ENCODE measurements around the gene INSIG1.

Gene INSIG1

DNA sequence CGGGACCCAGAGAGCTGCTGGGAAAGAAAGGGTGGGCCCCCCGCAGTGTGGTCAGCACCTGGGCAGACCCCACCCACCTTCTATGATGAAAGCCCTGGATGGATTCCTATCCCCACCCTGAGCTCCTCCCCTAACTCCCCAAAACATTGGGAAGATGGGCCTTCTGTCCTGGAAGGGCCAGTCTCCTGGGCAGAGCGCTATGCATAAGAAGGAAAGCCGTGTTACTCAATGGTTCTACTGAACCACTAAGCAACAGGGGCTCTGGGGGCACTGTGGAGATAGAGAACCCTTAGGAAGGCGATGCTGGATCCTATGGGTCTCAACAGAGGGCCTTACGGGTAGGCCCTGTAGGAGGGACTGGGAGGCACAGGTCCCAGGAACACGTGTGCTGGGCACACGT is 30.7 kb upstream of the INSIG1 start:
- no peak for DNase-seq

GRCh38 chr7:155267436-155267835 is 30.2 kb upstream of the INSIG1 start:
- no peak for DNase-seq

DNA sequence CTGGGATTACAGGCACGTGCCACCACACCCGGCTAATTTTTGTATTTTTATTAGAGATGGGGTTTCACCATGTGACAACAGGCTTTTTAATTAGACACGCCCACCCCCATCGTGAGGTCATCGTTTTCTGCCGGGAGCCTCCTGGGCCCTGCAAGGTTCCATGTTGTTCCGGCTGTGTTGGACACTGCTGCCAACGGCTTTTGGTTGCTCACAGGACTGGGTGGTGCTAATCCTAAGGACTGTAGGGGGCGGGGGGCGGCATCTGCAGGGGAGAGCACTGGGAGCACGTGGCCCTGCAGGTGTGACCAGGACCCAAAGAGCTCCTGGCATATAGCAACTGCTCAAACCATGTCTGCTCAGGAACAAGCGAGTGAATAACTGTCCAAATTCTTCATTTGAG is 29.5 kb upstream of the INSIG1 start:
- no peak for DNase-seq

DNA sequence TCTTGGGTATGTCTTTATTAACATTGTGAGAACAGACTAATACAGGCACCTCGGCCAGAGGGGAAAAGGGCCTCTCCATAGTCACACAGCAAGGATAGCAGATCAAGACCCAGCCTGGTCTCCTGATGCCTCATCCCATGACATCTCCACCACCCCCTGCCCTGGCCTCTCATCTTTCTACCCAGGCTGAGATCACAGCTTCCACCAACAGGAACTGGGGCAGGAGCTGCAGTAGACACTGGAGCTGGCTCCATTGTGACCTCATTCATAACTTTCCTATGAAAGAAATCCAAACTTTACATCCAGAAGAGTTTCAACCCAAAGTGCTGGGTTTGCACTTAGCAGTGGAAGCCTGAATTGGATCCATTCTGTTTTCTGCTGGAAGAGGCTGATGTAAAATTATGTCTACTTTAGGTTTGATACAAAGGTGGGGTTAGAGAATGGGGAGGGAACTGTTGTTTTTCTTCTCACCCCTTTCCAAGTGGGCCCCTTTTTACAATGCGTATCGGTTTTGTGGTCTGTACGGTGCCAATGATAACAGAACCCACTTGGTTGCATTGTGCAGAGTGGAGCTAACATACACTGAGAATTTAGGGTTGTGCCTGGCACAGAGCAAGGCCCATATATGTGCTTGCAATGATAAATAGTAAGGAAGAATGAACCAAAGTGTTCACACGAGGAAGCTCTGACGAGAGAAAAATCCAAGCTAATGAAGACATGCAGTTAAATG is 28.6 kb upstream of the INSIG1 start:
- DNase-seq = no peak

- DNase-seq = no peak
These were observed 27.7 kb upstream of the INSIG1 start for GRCh38 chr7:155269766-155270585.

- no peak for DNase-seq
These were observed 26.8 kb upstream of the INSIG1 start for GRCh38 chr7:155270861-155271260.

DNA sequence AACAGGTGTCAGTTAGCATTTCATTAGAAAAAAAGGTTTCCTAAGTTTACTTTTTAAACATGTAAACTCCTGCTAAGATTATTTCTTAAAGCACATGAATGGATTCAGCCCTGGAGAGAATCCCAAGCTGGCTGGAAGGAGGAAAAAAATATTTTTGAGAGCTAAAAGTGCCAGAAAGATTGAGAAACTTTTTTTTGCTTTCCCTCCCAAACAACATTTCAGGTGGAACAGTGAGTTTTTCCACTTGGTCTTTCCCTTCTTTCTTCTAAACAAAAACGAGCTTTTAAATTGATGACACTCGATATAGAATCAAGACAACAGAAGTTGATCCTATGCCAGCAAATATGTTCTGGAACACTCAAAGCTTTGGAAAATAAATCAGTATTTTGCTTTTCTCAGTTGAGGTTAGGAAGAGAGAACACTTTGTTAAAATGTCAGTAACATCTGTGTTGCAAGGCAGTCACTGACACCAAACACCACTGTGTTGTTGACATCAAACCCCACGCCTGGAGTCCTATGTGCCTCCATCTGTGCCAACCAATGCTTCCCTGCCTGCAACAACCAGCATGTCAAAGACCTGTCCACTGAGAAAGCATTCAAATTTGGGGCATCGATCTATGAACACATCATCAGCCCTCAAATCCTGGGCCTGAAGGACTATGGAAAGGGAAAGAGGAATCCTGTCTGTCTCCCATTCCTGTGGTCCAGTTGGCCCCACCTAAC is 22.9 kb upstream of the INSIG1 start:
- no peak for DNase-seq

DNA sequence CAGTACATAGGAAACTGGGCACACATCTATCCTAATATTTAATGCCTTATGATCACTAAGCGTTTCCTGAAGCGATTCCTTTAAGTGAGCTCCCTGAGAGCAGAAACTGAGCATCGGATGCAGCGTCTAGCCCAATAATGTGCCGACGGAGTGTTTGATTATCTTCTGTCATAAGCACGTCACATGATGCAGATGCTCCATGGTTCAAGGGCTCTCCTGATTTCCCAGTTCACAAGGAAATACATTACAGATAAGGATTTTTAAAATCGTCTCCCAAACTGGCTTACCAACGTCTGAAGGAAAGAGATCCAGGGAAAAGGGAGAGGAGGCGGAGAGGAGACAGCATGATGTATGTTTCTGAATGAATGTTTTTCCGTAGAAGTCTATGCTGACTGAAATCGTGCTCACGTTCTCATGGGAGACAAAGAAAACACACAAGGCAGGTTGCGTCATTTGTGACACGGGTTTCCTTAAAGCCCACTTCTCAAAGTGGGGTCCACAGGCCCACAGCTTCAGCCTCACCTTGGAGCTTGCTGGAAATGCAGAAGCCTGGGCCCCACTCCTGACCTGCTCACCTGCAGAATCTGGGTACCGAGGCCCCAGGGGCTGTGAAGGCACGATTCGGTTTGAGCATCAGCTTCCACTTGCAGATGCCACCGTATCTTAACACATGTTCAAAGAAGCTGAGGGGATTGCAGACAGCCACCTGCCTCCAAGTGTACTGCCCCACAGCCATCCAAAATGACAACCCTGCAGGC is 21.5 kb upstream of the INSIG1 start:
- no peak for DNase-seq

DNA sequence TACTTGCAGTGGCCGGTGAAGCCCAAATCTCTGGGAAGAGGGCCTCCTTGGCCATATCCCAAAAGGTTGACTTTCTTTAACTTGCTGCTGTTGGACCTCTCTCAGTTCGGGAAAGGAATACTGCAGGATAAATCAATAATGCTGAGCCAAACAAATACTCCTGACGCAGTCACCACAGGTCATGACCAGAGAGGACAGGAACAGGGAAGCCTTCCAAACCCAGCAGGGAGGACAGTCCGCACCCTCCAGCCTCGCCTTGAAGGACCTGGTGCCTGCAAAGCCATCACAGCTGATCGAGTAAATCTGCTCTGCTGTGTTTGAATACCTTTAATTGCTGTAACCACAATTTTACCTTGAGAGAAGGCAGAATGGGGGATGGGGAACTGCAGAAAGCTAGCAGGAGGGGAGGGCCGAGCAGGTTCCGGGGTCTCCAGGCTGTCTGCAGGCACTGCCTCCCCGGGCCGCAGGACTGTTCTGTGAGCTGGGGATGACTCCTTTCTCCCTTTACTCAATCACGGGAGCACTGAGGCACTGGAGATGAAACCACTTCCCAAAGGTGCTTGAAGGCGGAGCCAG is 20.8 kb upstream of the INSIG1 start:
- no peak for DNase-seq

GRCh38 chr7:155277385-155277994 is 20.2 kb upstream of the INSIG1 start:
- DNase-seq = no peak

DNA sequence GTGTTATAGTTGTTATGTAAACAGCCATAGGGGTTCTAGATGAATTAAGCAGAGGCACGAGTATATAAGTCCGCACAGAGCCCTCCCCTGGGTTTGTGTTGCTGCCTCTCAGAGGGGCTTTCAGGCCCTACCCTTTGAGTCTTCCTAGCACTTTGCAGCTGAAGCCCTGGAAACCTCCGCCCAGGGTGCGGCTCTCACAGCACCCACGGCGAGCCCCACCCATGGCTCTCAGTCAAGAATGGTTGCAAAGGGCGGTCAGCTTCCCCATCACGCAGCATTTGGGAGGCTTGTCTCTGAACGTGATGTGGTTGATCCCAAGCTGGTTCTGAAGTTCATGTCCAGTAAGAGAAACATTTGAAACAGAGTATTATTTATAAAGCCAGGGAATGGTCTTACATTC is 18.8 kb upstream of the INSIG1 start:
- DNase-seq = no peak

DNA sequence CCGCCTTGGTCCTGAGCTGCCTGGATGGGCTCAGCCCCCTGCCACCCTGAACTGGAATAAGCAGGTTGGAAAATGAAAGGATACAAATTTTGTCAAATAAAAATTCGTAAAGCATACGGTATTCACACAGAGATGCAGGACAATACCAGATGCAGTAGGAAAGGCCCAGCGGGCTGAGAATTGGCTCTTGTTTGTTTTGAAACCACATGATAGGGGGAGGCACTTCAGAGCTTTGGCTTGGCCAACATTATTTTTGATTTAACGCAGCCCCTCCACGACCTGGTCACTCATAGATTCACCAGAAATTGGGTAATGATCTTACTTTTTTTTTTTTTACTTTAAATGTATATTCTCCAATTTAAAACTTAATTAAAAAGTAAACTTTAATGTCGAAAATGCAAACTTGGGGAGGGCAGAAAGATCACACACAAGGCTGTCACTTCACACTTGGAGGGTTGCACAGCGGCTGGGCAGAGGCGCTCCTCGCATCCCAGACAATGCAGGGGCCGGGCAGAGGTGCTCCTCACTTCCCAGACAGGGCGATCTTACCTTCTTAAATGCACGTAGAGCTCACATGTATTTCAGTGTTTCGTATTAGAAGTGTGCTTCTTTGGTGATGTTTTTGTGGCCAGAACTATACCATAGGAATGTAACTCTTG is 17.8 kb upstream of the INSIG1 start:
- no peak for DNase-seq

DNA sequence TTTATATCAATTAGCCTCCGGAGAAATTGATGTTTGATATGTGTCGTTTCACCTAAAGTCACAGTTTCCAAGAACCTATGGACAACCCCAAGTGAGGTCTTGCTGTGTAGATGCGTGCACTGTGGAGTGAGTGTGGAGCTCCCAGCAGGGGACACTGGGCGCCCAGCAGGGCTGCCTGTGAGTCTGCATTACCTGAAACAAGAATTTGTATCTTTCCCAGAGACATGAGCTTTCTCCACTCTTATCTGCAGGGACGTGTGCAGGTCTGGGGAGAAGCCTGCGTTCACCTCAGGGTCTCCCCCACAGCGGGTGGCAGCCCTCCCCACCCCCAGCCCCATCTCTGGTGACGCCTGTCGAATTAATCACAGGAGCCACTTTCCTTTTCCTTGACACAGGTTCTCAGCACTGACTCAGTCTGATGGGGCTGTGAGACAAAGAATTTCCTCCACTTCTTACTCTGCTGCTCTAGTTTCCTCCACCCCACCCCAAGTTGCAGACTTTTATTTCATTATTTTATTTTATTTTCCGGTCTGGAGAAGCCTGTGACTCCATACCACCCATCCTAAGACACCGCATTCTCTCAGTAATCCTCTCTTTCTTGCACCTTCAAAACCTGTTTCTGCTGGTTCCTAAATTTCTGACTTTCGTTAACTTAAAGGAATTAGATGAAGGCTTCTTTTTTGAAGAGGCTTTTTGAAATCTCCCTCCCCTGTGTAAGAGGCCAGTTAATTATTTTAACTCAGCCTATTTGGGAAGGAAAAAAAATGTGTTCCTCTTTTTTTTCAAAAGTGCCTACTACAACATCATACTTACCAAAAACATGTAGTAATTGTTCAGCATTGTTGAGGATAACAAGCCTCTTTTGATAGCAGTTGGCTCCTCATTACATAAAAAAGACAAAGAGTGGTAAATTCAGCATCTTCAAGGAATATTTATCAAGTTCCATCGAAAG is 17.0 kb upstream of the INSIG1 start:
- DNase-seq = no peak

GRCh38 chr7:155281398-155281969 is 16.2 kb upstream of the INSIG1 start:
- no peak for DNase-seq

DNA sequence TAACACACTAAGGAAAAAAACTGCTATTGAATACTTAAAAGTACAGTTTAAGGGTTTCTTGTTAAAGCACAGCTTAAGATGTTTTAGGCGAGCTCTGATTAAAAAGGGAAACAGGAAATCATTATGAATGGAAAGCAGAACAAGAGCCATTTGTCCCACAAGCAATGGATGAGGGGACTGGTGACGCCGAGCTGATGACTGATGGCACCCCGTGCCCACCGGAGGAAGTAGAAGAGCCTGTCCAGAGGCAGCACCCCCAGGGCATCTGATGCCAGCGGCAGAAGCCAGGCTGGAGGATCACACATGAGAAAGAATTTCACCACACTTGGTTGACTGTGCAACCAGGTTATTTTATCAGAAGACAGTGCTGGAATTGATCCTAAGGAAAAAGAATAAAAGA is 15.0 kb upstream of the INSIG1 start:
- no peak for DNase-seq

DNA sequence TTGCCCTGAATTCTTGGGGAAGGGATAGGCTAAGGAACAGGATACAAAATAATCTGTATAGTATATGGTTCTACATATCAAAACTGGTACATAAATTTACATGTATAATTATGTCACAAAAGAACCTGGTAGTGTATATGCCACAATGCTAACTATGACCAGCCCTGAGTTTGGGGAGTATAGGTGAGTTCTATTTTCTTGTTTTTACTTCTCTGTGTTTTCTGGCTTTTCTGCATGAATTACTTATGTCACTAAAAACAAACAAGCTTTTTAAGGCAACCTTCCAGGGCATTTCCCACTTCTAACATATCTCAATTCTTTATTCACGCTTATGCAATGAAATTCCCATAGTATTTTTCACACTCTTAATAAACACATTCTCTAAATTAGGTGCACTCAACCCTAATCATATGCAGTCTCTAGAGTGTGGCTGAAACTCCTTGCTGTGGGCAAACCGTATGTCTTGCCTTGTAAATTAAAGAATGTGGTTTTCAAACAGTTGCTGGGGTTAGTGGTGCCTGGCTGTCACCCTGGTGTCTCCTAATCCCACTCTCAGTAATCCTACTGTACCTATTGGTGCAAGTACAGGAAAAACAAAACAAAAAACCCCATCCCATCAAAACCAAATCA is 14.0 kb upstream of the INSIG1 start:
- no peak for DNase-seq

DNA sequence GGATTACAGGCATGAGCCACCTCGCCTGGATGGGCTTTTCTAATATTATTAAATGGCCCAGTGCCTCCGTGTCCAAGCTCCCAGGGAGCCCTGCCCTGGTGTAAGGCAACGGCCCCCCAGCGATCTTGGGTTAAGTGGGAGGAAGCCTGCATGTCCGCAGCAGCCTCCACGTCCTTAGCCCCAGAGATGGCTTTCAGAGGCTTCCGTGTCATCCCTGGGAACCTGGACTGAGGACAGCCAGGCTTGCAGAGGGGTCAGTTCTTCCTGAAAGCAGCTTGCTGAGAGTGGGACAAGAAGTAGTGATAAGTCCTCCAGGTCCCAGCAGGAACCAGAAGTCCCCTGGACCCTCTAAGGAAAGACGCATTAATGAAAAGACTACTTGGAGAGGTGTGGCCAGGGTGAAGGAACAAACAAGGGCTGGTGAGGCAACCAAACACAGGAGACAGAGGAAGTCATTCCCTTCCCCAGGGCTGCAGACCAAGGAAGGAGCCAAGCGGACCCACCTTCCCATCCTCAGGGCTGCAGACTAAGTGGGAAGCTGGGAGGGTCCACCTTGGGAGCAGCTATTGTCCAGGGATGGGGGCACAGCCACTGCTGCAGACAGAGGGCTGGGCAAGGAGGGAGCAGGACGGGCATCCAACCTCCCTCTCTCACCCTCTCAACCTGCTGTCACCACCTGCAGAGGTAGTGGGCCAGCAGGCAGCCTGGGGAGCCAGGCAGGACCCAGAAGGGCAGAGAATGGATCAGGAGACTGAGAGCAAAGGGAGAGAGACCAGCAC is 13.0 kb upstream of the INSIG1 start:
- DNase-seq = no peak

DNA sequence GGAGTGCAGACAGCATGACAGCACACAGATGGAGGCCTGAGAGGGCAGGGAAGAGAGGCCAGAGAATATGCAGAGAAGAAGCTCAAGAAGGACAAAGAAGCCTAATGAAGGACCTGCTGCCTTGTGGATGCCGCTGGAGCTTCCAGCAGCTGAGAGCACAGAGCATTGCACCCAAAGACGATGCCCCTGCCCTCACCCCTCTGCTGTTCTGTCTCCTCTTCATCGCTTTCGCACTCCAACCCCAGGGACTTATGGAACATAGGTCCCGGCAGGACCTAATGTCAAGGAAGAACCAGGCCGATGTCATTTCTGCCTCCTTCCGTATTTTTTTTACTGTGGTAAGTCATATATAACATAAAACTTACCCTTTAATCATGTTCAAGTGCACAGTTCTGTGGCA is 12.3 kb upstream of the INSIG1 start:
- no peak for DNase-seq

- DNase-seq = no peak
These were observed 11.8 kb upstream of the INSIG1 start for GRCh38 chr7:155285833-155286232.

Measured in CD4-positive, alpha-beta T cell treated with Interleukin-12 subunit alpha and Interleukin-12 subunit beta, for 1 hour (primary cell).